Astrocyte of the spinal cord (primary cell): ENCODE results near the gene C8G.

ENCODE experiments used
- DNase-seq: peaks from one replicate; pipeline ENCODE4 v3.0.0; 2011; ENCODE audit warnings: low read depth, low spot score
- H3K4me3 ChIP-seq: 2 replicates; pipeline ENCODE4 v1.5.1; 2011; ENCODE audit warnings: low read depth, mild to moderate bottlenecking, low read length, moderate library complexity
- CTCF ChIP-seq: IDR thresholded peaks from 2 replicates; pipeline ENCODE4 v1.5.1; 2012; ENCODE audit warnings: low read depth, mild to moderate bottlenecking, low read length, inconsistent platforms
- in situ Hi-C: cut with HindIII; loops from 2 replicates; pipeline ENCODE4 v1.10.0; 2017; ENCODE audit warnings: low sequenced_read_pairs

C8G gene

GRCh38 chr9:136943291-136944211 lies 1.5 kb upstream of the C8G start:
- no peak for TF ChIP-seq CTCF
- DNase-seq: peak; percentile 15
- peak overlapping the region; percentile 75 for H3K4me3 ChIP-seq
- in situ Hi-C loops: loop anchor here (25.0 kb wide), 1 partner anchor 94 kb away; the partner anchor contains the start of genes ABCA2, FUT7 and NPDC1

- DNase-seq: peak; percentile 51
- TF ChIP-seq CTCF: peak; percentile 9
- peak overlapping the region; percentile 75 for H3K4me3 ChIP-seq
- in situ Hi-C loops: loop anchor here (25.0 kb wide), 1 partner anchor 93 kb away; the partner anchor contains the start of genes ABCA2, FUT7 and NPDC1
Measured at GRCh38 chr9:136944212-136944518, 878 bp upstream of the C8G start.

GRCh38 chr9:136945333-136946227 lies 537 bp downstream of the C8G start:
- in situ Hi-C loops: loop anchor here (25.0 kb wide), 1 partner anchor 92 kb away; the partner anchor contains the start of genes ABCA2, FUT7 and NPDC1
- no peak for DNase-seq
- no peak overlapping the region for H3K4me3 ChIP-seq
- no peak for TF ChIP-seq CTCF

- DNase-seq: no peak
- H3K4me3 ChIP-seq: no peak overlapping the region
- TF ChIP-seq CTCF: no peak
- in situ Hi-C loops: loop anchor here (25.0 kb wide), 1 partner anchor 91 kb away; the partner anchor contains the start of genes ABCA2, FUT7 and NPDC1
Measured at GRCh38 chr9:136946228-136947027, 1.4 kb downstream of the C8G start.

- DNase-seq: no peak
- TF ChIP-seq CTCF: no peak
- in situ Hi-C loops: loop anchor here (25.0 kb wide), 1 partner anchor 90 kb away; the partner anchor contains the start of genes ABCA2, FUT7 and NPDC1
- H3K4me3 ChIP-seq: no peak overlapping the region
Measured at GRCh38 chr9:136947028-136947891, 2.2 kb downstream of the C8G start.
